ENCODE data around the gene TCN2.

DNA sequence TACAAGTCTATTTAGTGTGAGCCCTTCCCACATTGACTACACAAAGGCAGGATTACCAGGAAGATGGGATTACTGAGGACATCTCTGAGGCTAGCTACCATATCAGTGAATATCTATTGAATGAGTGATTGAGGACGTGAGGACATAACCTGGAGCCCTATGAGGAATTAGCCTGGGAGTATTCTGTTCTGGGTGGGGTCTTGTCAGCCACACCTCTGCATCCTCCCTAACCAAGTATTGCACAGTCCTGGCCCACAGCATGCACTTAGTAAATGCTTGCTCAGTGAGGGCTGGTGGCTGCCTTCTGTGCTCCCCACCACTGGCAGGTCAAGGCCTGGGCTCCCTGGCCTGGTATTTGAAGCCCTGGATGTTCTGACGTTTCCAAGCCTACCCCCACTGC, 45.9 kb downstream of the TCN2 start:
- no peak for TF ChIP-seq POLR2A (IDR thresholded peaks at IDR 0.05)
- TF ChIP-seq, protein P1, sequence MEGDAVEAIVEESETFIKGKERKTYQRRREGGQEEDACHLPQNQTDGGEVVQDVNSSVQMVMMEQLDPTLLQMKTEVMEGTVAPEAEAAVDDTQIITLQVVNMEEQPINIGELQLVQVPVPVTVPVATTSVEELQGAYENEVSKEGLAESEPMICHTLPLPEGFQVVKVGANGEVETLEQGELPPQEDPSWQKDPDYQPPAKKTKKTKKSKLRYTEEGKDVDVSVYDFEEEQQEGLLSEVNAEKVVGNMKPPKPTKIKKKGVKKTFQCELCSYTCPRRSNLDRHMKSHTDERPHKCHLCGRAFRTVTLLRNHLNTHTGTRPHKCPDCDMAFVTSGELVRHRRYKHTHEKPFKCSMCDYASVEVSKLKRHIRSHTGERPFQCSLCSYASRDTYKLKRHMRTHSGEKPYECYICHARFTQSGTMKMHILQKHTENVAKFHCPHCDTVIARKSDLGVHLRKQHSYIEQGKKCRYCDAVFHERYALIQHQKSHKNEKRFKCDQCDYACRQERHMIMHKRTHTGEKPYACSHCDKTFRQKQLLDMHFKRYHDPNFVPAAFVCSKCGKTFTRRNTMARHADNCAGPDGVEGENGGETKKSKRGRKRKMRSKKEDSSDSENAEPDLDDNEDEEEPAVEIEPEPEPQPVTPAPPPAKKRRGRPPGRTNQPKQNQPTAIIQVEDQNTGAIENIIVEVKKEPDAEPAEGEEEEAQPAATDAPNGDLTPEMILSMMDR (IDR thresholded peaks at IDR 0.05): no peak

All from suprapubic skin (tissue), 3 donors.